Measurements from ENCODE around the gene TMEM181. TPM values are rescaled to one million over a fixed set of nuclear protein-coding genes. Genes with fewer than 3 reads are reported as not detected.

Gene TMEM181
- polyA plus RNA-seq, 2 of the 4 experiments (the other 2 are of a cell fraction), result 11.6 to 21.1 TPM

DNA sequence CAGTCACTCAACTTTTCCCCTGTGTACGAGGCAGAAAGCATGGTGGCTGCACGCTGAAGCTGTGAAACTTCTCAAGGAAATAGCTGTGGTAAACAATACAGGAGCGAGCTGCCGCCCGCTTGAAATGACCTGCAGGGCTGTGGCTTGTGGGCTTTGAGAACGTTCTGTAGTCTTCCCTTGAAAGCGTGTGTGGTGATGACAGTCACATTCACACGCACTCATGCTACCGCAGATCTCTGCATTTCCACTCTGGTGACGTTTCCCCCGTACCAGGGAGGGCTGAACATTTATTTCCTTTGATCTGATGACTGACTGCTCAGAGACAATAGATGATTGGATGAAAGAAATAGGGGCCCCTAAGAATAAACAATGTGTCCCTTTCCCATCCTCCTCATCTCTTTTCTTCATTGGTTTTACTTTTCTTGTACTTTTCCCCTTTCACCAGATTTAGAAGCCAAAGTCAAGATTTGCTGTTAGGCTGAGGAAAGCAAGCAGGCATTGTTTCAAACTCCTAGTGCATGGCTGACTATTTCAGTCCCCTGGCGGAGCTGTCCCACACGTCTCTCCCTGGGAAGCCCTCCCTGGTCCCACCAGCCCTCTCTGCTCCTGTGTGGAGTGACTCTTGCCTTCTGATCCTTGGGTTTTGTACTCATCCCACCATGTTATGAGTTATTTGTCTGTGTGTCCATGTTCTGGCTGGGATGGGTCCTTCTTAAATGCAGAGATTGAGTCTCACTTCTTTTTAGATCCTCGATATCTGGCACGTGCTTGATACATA, 93.9 kb downstream of the TMEM181 start:
- no peaks in the 10 kb centered on the region for H3K9me3 ChIP-seq
- TF ChIP-seq EHF (CRISPR knock-in tag; IDR thresholded peaks at IDR 0.05) (no peak), BHLHE40 (IDR thresholded peaks at IDR 0.05; ENCODE audit: low read depth, low read length) (no peak), ESRRA (IDR thresholded peaks at IDR 0.05; ENCODE audit: borderline replicate concordance, low read length) (no peak), SREBF2 (IDR thresholded peaks at IDR 0.05) (no peak), RAD21 (conservative IDR thresholded peaks at IDR 0.05 in 1 of 2, IDR thresholded peaks at IDR 0.05 in 1 of 2) (no peak), CBX8 (IDR thresholded peaks at IDR 0.05) (no peak), CHD2 (IDR thresholded peaks at IDR 0.05; ENCODE audit: low read length, partially characterized antibody) (no peak), CHD4 (IDR thresholded peaks at IDR 0.05; ENCODE audit: borderline replicate concordance) (no peak), FOSL2 (IDR thresholded peaks at IDR 0.05) (no peak), FOSL2 (CRISPR knock-in tag; IDR thresholded peaks at IDR 0.05) (no peak), ZNF302 (CRISPR knock-in tag; IDR thresholded peaks at IDR 0.05) (no peak)
- TF ChIP-seq, protein P1, sequence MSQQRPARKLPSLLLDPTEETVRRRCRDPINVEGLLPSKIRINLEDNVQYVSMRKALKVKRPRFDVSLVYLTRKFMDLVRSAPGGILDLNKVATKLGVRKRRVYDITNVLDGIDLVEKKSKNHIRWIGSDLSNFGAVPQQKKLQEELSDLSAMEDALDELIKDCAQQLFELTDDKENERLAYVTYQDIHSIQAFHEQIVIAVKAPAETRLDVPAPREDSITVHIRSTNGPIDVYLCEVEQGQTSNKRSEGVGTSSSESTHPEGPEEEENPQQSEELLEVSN (IDR thresholded peaks at IDR 0.05; ENCODE audit: borderline replicate concordance, low read depth), result no peak
- CTCF ChIA-PET, result no interaction called here
- H3K4me2 ChIP-seq, result no peak overlapping the region
- H3K27ac ChIP-seq, result no peak overlapping the region
- POLR2A ChIA-PET, result no interaction called here
- H3K4me1 ChIP-seq, result peaks cover 26% of the 10 kb centered on the region
- no peak for ATAC-seq
- no peak overlapping the region for H3K4me3 ChIP-seq
- FAIRE-seq, result no peak
- WGBS (ENCODE audit: missing lambda C conversion rate), result 91% methylated on average over 15 of the region's 15 CpGs
- no peak for DNase-seq (ENCODE audit: low read depth in 1 of 2, low spot score in 1 of 2)

DNA sequence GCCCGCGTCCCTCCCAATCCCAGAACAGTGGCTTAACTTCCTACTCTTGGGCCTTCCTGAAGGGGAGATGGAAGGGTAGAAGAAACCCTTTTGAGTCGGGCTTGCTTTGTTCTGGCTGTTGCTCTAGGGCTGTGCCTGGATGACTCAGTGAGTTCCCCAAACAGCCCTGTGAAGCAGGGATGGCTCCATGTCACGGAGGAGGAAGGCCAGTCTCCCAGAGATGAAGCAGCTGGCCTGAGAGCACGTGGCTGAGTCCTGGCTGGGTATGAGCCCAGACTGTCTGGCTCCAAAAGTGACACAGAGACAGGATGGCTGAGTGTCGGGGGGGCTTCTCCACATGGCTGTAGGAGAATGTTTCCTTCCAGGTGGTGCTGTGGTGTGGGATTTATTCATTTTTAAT, 94.6 kb downstream of the TMEM181 start:
- ATAC-seq (peak; percentile 24 to 30; a peak in 2 of 6 replicates), FAIRE-seq (no peak), DNase-seq (ENCODE audit: low read depth in 1 of 2, low spot score in 1 of 2) (no peak)
- whole genome bisulfite sequencing (ENCODE audit: missing lambda C conversion rate), result 70% methylated on average over 5 of the region's 6 CpGs
- H3K9me3 ChIP-seq, result no peaks in the 10 kb centered on the region
- CTCF ChIA-PET, result no interaction called here
- peaks cover 26% of the 10 kb centered on the region for H3K4me1 ChIP-seq
- H3K4me2 ChIP-seq, result no peak overlapping the region
- no peak for TF ChIP-seq CHD2 (IDR thresholded peaks at IDR 0.05; ENCODE audit: low read length, partially characterized antibody)
- no peak for TF ChIP-seq HOXB5 (CRISPR knock-in tag; IDR thresholded peaks at IDR 0.05)
- peak overlapping the region in 1 of 2 experiments; percentile 3; a peak in 1 of 6 replicates for H3K27ac ChIP-seq
- H3K4me3 ChIP-seq, result no peak overlapping the region
- POLR2A ChIA-PET, result no interaction called here

DNA sequence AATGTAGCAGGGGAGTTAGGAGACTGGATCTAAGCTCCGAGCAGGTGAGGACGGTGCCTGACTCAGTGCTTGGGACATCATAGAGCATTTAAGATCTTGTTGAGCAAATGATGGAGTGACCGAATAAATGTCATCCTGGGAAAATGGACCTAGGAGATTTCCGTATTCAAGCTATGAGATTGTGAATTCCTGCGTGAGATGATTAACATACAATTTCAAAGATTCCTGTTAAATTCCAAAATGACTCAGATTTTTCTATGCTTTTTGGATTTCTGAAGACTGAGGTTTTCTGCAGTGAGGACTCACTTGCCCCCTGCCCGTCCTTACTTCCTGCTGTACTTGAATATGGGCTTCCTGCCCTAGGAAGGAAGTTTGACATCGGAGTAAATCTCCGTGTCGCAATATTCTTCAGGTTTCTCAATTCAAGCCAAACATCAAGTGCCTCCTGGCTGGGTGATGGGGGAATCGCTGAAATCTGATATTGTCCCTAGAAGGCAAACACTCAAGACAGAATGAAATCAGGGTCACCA, 95.1 kb downstream of the TMEM181 start:
- DNase-seq (ENCODE audit: low read depth in 1 of 2, low spot score in 1 of 2) (no peak), ATAC-seq (no peak), FAIRE-seq (no peak)
- Histone ChIP-seq H3K27ac (peak overlapping the region in 1 of 2 experiments; percentile 3; a peak in 1 of 6 replicates), H3K9me3 (no peaks in the 10 kb centered on the region), H3K4me1 (peaks cover 26% of the 10 kb centered on the region), H3K4me2 (0 out of 3 replicates have a peak overlapping the region, but pooled peaks have one; percentile 2), H3K4me3 (no peak overlapping the region)
- CTCF ChIA-PET, result no interaction called here
- POLR2A ChIA-PET, result no interaction called here
- 66% methylated on average over 10 of the region's 10 CpGs for WGBS (ENCODE audit: missing lambda C conversion rate)
- TF ChIP-seq GATA3 (IDR thresholded peaks at IDR 0.05; ENCODE audit: borderline replicate concordance) (no peak), FOSL2 (IDR thresholded peaks at IDR 0.05) (no peak), FOSL2 (CRISPR knock-in tag; IDR thresholded peaks at IDR 0.05) (no peak), REST (IDR thresholded peaks at IDR 0.05) (no peak), CEBPB (IDR thresholded peaks at IDR 0.05) (peak; percentile 53 to 58; a peak in 2 of 4 replicates), NPAS2 (CRISPR knock-in tag; IDR thresholded peaks at IDR 0.05; ENCODE audit: borderline replicate concordance) (no peak)
